Measurements from ENCODE around the gene SPAG5. TPM values are rescaled to one million over a fixed set of nuclear protein-coding genes. Genes with fewer than 3 reads are reported as not detected.

The SPAG5 gene
- total and polyA plus RNA-seq, 9 of the 15 experiments (the other 6 are each of a cell fraction or from before 2014, with no cell fraction given) = 94.4 to 286 (median 151) TPM

- TF ChIP-seq TARDBP (IDR thresholded peaks at IDR 0.05) = peak; percentile 85
- TF ChIP-seq HDGF (IDR thresholded peaks at IDR 0.05) = no peak
- 0 out of 2 replicates have a peak, but pooled peaks have one; percentile 66 for TF ChIP-seq CGGBP1 (CRISPR knock-in tag; IDR thresholded peaks at IDR 0.05)
- no peak for TF ChIP-seq SP2 (IDR thresholded peaks at IDR 0.05; ENCODE audit: extremely low read depth, low read depth, low read length, poor library complexity, severe bottlenecking)
- TF ChIP-seq ZNF583 (CRISPR knock-in tag; IDR thresholded peaks at IDR 0.05) = no peak
- no peak for TF ChIP-seq EHMT2 (IDR thresholded peaks at IDR 0.05)
- TF ChIP-seq ZNF785 (CRISPR knock-in tag; IDR thresholded peaks at IDR 0.05) = no peak
- TF ChIP-seq HES1 (IDR thresholded peaks at IDR 0.05; ENCODE audit: low read depth) = no peak
- TF ChIP-seq ZNF232 (CRISPR knock-in tag; IDR thresholded peaks at IDR 0.05) = no peak
- TF ChIP-seq ZNF609 (CRISPR knock-in tag; IDR thresholded peaks at IDR 0.05; ENCODE audit: borderline replicate concordance) = no peak
- peak; percentile 82 for TF ChIP-seq HNRNPLL (IDR thresholded peaks at IDR 0.05; ENCODE audit: low read depth, low read length, poor library complexity, severe bottlenecking)
- TF ChIP-seq MCM7 (IDR thresholded peaks at IDR 0.05) = no peak
- TF ChIP-seq ZNF121 (CRISPR knock-in tag; conservative IDR thresholded peaks at IDR 0.05) = no peak
- TF ChIP-seq MAZ (CRISPR knock-in tag; conservative IDR thresholded peaks at IDR 0.05 in 1 of 2, IDR thresholded peaks at IDR 0.05 in 1 of 2) = peak; percentile 75 to 90
- TF ChIP-seq USF2 (CRISPR knock-in tag; IDR thresholded peaks at IDR 0.05) = no peak
- no peak for TF ChIP-seq SLC30A9 (CRISPR knock-in tag; IDR thresholded peaks at IDR 0.05)
- TF ChIP-seq ZBTB2 (IDR thresholded peaks at IDR 0.05) = peak; percentile 16; the same call in 1 of the 2 replicates
- TF ChIP-seq FOXA3 (CRISPR knock-in tag; conservative IDR thresholded peaks at IDR 0.05 in 1 of 2, IDR thresholded peaks at IDR 0.05 in 1 of 2) = no peak
- peak; percentile 85 for TF ChIP-seq RB1 (IDR thresholded peaks at IDR 0.05; ENCODE audit: low read depth)
- 0 out of 2 replicates have a peak, but pooled peaks have one; percentile 49 for TF ChIP-seq ZBED1 (IDR thresholded peaks at IDR 0.05)
- no peak for TF ChIP-seq GABPB2 (CRISPR knock-in tag; conservative IDR thresholded peaks at IDR 0.05)
- TF ChIP-seq GATAD2B (IDR thresholded peaks at IDR 0.05; ENCODE audit: borderline replicate concordance) = peak; percentile 32; the same call in 1 of the 2 replicates
- TF ChIP-seq TBP (optimal IDR thresholded peaks at IDR 0.05; ENCODE audit: low read depth, low read length) = peak; percentile 89
Observed at GRCh38 chr17:28598799-28599310, at the start of gene SPAG5 (continued).

Measured in K562 (cell line).